ENCODE measurements around the gene UBE2V1.

The UBE2V1 gene

GRCh38 chr20:50044353-50044960, 68.5 kb downstream of the UBE2V1 start:
- no peak for TF ChIP-seq CTCF (IDR thresholded peaks at IDR 0.05)
- TF ChIP-seq ZFX (IDR thresholded peaks at IDR 0.05; ENCODE audit: borderline replicate concordance): no peak
- H3K27ac ChIP-seq: no peak overlapping the region

- no peak for TF ChIP-seq ZFX (IDR thresholded peaks at IDR 0.05; ENCODE audit: borderline replicate concordance)
- H3K27ac ChIP-seq: no peak overlapping the region
These were observed 69.2 kb downstream of the UBE2V1 start for GRCh38 chr20:50043573-50044352.

DNA sequence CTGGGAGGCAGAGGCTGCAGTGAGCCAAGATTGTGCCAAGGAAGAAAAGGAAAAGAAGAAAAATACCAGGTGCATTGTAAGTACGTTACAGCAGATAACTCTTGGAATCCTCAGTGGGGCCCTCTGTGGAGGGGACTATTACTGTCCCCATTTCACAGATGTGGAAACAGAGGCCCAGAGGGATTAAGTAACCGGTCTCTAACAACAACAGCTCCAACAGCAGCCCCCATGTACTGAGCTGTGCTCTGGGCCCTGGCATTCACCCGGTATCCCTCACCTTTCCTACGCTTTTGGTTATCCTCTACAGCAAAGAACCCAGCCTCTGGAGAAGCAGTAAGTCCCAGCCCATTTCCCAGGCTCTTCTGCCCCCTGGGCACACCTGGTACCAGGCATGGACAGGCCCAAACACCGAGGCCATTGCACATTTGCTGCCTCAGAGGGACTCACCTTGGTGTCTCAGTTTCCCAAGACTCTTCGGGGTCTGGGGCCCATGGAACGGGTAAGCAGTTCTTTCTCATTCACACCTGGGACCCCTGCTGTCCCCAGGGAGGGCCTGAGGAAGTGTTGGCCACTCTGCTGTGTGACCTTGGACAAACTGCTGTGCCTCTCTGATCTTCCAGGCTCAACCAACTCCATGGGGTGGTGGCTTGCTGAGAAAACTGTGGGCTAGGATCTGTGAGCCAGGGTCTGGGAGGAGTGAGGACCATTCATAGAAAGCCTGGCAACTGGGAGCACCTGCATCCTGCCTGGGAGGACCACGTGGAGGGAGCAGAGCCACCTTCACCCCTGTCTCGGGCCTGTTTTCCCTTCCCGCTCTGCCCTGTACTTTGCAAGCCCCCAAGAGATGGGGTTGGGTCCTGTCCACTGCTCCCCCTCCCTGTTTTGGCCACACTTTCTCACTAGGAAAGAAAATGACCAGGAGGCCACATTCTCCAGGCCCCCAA, 70.3 kb downstream of the UBE2V1 start:
- H3K27ac ChIP-seq: no peak overlapping the region
- TF ChIP-seq CTCF (IDR thresholded peaks at IDR 0.05) (no peak), ZFX (IDR thresholded peaks at IDR 0.05; ENCODE audit: borderline replicate concordance) (no peak)

DNA sequence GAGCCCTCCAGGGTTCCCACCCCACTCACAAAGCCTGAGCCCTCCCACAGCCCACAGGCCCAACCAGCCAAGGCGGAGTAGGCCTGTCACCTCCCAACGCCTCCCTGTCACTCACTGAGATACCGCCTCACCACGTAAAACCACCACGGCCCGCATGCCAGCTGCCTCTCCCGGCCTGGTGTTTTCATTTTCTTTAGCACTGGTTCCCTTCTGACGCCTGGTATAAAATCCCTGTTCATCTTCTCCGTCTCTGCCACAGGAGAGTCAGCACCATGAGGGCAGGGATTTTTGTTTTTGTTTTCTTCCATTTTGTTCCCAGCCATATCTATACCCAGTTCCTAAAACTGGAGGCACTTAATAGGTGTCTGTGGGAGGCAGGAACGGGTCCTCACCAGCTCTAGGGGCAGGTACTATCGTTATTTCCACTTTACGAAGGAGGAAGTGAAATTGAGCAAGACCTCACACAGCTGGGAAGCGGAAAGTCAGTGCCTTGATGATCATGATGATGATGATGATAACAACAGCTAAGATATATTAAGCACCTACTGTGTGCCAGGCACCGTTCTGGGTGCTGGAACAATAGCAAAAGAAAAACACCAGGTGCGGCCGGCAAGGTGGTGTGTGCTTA, 71.6 kb downstream of the UBE2V1 start:
- no peak overlapping the region for H3K27ac ChIP-seq
- no peak for TF ChIP-seq ZFX (IDR thresholded peaks at IDR 0.05; ENCODE audit: borderline replicate concordance)
- TF ChIP-seq CTCF (IDR thresholded peaks at IDR 0.05): no peak

DNA sequence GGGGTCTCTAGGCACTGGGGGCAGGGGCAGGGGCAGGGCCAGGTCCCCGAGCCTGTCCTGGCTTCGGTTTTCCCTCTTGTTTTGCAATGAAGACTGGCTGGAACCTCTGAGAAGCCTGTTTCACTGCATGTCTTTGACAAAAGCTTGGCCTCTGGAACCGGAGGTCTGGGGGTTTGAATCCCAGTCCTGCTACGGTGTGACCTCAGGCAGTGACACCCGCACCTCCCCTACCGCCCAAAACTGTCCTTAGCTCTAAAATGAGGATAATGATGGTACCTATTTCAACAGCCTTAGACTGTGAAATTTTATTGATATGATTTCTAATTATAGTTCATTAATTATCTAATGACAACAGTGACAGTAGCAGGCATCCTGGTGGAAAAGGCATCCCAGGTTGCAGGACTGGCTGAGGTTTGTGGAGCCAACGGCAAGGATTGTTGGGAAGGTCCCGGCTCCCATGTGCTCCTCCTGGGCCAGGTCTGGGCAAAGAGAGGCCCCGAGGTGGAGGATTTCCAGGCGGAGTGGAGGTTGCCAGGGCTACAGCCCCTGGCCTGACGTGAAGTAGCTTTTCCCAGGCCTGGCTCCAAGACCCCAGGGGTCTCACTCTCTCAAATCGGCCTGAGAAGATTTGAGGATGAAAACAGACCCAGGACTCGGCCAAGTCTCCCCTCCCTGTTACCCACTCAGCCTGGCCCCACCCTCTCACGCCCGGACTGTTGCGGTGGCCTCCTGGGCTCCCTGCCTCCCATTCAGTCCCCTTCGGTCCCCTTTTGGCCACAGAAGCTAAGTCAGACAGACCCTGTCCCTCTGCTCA, 72.3 kb downstream of the UBE2V1 start:
- TF ChIP-seq CTCF (IDR thresholded peaks at IDR 0.05) (no peak), ZFX (IDR thresholded peaks at IDR 0.05; ENCODE audit: borderline replicate concordance) (no peak)
- H3K27ac ChIP-seq: no peak overlapping the region

- no peak overlapping the region for H3K27ac ChIP-seq
- no peak for TF ChIP-seq CTCF (IDR thresholded peaks at IDR 0.05)
- no peak for TF ChIP-seq ZFX (IDR thresholded peaks at IDR 0.05; ENCODE audit: borderline replicate concordance)
These were observed 73.1 kb downstream of the UBE2V1 start for GRCh38 chr20:50039706-50040431.
